GM21528 (cell line): ENCODE measurements around the gene LRRC41.
"Not testable (repeated sequence)": the region's sequence is repeated elsewhere in the genome, so short reads cannot be mapped to it uniquely, and the experiment has no call there.

Source experiments
- ATAC-seq: cut with Tn5 transposase; IDR thresholded peaks from one replicate; pipeline ENCODE4 v1.9.1; 2021; ENCODE audit warnings: mild to moderate bottlenecking, moderate library complexity; ENCODE audit not compliant: unreplicated experiment, low FRiP score

LRRC41 gene

GRCh38 chr1:46246548-46247435 lies 56.6 kb downstream of the LRRC41 start:
- peak; percentile 38 for ATAC-seq

- ATAC-seq, result not testable (repeated sequence)
These were observed 57.3 kb downstream of the LRRC41 start for GRCh38 chr1:46246136-46246535.

- no peak for ATAC-seq
These were observed 58.6 kb downstream of the LRRC41 start for GRCh38 chr1:46244656-46245371.

- ATAC-seq, result not testable (repeated sequence)
These were observed 59.6 kb downstream of the LRRC41 start for GRCh38 chr1:46243831-46244230.

GRCh38 chr1:46242918-46243317 lies 60.5 kb downstream of the LRRC41 start:
- ATAC-seq, result no peak

- not testable (repeated sequence) for ATAC-seq
These were observed 61.7 kb downstream of the LRRC41 start for GRCh38 chr1:46241733-46242132.

- ATAC-seq, result not testable (repeated sequence)
These were observed 64.6 kb downstream of the LRRC41 start for GRCh38 chr1:46238865-46239264.

- ATAC-seq, result no peak
These were observed 66.5 kb downstream of the LRRC41 start for GRCh38 chr1:46236882-46237281.

- not testable (repeated sequence) for ATAC-seq
These were observed 72.2 kb downstream of the LRRC41 start for GRCh38 chr1:46231231-46231630.
